GM19463 (cell line): Measurements from ENCODE around the gene OCRL.
A peak's percentile ranks its signal among the peaks of the same experiment; 100 is the strongest.

Experiments
- ATAC-seq: cut with Tn5 transposase; IDR thresholded peaks from one replicate; pipeline ENCODE4 v1.9.1; 2021; ENCODE audit warnings: mild to moderate bottlenecking, moderate library complexity; ENCODE audit not compliant: unreplicated experiment

The OCRL gene

GRCh38 chrX:129631849-129632248 is 91.8 kb downstream of the OCRL start:
- ATAC-seq, result no peak

DNA sequence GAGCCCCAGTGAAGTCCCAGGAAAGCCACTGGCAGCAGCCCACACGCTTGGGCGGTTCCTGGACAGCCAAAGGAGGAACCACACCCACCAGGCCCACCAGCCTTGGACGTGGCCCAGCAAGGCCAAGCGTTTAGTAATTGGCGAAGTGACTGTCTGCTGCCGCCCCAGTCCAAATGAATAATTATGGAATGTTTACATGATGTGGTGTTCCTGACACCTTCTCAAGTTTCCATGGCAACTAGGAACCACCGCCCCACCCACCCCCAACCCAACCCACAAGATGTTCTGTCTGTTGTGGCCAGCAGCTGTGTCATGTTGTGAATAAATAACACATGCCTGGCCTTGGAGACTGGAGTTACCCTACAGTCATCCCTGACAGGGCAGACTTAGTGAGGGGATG is 92.4 kb downstream of the OCRL start:
- no peak for ATAC-seq

- ATAC-seq, result no peak
Observed at GRCh38 chrX:129634541-129634940, 94.5 kb downstream of the OCRL start.

- ATAC-seq, result no peak
Observed at GRCh38 chrX:129636175-129636681, 96.2 kb downstream of the OCRL start.

DNA sequence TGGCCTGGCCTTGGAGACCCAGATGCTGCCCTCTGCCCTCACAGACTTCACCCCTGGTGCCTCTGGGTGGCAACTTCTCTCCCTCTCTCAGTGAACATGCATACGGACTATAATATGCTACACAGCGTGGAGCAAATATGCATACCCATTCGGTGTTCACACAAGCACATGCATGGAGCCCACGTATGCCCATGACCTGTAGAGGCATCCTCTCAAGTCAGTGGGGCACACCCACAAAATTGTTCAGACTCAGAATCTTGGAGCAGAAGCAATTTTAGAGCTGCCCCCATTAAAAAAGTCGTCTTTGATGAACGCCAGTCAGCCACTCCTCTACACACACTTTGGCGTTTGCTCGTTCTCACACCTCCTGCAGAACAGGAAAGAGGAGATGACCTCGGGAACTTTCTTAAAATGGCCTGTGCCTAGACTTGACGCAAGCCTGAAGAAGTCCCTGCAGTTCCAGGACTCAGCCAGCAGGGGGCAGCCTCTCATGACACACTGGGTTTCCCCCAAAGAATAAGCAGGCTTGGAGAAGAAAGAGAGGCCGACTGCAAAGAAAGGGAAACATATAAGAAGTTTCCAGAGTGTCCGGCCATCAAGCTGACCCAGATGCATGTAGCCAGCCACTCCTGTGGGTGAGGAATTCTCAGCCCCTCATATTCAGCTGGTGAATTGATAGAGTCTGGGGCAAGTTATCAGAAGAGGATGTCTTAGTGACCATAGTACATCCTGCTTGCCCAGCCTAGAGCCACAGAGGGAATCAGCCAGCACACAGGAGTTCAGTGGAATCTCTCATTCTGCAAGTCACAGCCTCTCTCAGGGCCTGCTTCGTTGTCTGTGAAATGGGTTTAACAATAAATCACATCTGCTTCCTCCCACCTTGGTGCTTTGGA is 97.4 kb downstream of the OCRL start:
- ATAC-seq, result peak; percentile 88

DNA sequence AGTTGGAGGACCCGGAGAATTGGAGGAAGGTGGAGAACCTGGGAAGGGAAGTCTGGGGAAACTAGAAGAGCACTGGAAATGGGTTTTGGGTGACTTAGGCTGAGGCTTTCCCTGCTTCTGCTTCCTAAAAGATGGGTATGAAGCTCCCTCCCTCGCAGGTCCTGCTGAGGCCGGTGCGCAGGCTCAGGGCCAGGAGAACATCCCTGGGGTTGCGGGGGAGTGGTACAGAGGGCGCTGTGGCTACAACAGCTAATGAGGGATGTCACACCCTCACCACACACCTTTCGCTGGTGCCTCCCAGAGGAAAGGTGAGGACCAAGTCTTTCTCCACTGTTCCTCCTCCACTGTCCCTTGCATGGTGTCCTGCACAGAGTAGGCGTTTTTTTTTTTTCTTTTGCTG is 98.9 kb downstream of the OCRL start:
- no peak for ATAC-seq

- no peak for ATAC-seq
Observed at GRCh38 chrX:129640737-129641136, 100.7 kb downstream of the OCRL start.

GRCh38 chrX:129641469-129641868 is 101.4 kb downstream of the OCRL start:
- ATAC-seq, result no peak

DNA sequence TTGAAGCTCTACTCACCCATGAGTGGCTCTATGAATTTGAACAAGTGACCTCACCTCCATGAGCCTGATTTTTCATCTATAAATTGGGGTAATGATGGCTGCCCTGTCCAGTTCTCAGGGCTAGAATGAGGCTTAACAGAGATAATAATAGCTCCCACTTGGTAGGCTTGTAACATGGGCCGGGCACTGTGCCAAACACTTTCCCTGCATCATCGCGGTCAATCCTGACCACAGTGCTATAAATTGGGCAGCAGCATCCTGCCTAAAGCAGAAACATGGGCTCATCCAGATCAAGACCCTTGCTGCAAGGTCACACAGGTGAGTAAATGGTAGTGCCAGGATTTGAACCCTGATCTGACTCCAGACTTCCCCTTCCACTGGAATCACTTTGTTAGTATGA is 101.9 kb downstream of the OCRL start:
- ATAC-seq, result no peak
